BLaER1 treated with 17β-estradiol and CSF1 and Interleukin-3, amounts not matched to agents 10 nM and 100 nM (cell line): ENCODE results near the gene DRICH1.
"Not testable (repeated sequence)": the region's sequence is repeated elsewhere in the genome, so short reads cannot be mapped to it uniquely, and the experiment has no call there.

Experiments used
- H3K27ac ChIP-seq, 11 experiments: shearing (Covaris generic); formaldehyde crosslinking; 2 replicates each; pipeline ENCODE4 v1.8.1; 2022
- H3K27me3 ChIP-seq, 11 experiments: shearing (Covaris generic); formaldehyde crosslinking; 2 replicates each; pipeline ENCODE4 v1.8.1; 2022
- H3K36me3 ChIP-seq, 11 experiments: shearing (Covaris generic); formaldehyde crosslinking; 2 replicates each; pipeline ENCODE4 v1.8.1; 2022
- H3K4me1 ChIP-seq, 10 experiments: shearing (Covaris generic); formaldehyde crosslinking; 2 replicates each; pipeline ENCODE4 v1.8.1; 2022
- H3K4me2 ChIP-seq, 11 experiments: shearing (Covaris generic); formaldehyde crosslinking; 2 replicates each; pipeline ENCODE4 v1.8.1; 2022
- H3K4me3 ChIP-seq, 10 experiments: shearing (Covaris generic); formaldehyde crosslinking; 2 replicates each; pipeline ENCODE4 v1.8.1; 2022
- H3K9ac ChIP-seq, 11 experiments: shearing (Covaris generic); formaldehyde crosslinking; 2 replicates each; pipeline ENCODE4 v1.8.1; 2022
- H3K9me3 ChIP-seq, 11 experiments: shearing (Covaris generic); formaldehyde crosslinking; replicated peaks in 1 of 11; 2 replicates each; pipeline ENCODE4 v1.8.1; 2022
- H4K20me1 ChIP-seq, 11 experiments: shearing (Covaris generic); formaldehyde crosslinking; 2 replicates each; pipeline ENCODE4 v1.8.1; 2022
- Cebpa-rat ChIP-seq, 11 experiments: shearing (Covaris generic); IDR thresholded peaks; 2 replicates each; pipeline ENCODE4 v1.8.1; 2022

Gene DRICH1

GRCh38 chr22:23673826-23674690, 41.9 kb upstream of the DRICH1 start:
- Histone ChIP-seq H3K4me2 (0 out of 22 replicates have a peak overlapping the region, but pooled peaks of 1 of the 11 experiments have one; percentile 1), H3K27me3 (no peaks in the 10 kb centered on the region), H4K20me1 (peaks cover 0 to 4% (median 0%) of the 10 kb centered on the region in 11 experiments; a peak in 1 of 22 replicates), H3K27ac (peak overlapping the region in 1 of 11 experiments; percentile 10; a peak in 1 of 22 replicates), H3K9ac (no peak overlapping the region), H3K36me3 (peaks cover 7 to 29% (median 15%) of the 10 kb centered on the region in 11 experiments; a peak in 16 of 22 replicates), H3K4me1 (peaks cover 15 to 36% (median 24%) of the 10 kb centered on the region in 10 experiments), H3K4me3 (no peak overlapping the region), H3K9me3 (peaks cover 0 to 3% (median 0%) of the 10 kb centered on the region in 11 experiments; a peak in 2 of 22 replicates)
- no peak for TF ChIP-seq Cebpa-rat (IDR thresholded peaks at IDR 0.05)

GRCh38 chr22:23673050-23673620, 41.0 kb upstream of the DRICH1 start:
- Histone ChIP-seq H3K4me3 (no peak overlapping the region), H3K9ac (no peak overlapping the region), H3K27ac (no peak overlapping the region), H3K36me3 (peaks cover 5 to 29% (median 14%) of the 10 kb centered on the region in 11 experiments; a peak in 15 of 22 replicates), H3K9me3 (peaks cover 0 to 6% (median 0%) of the 10 kb centered on the region in 11 experiments; a peak in 2 of 22 replicates), H3K4me1 (peaks cover 15 to 36% (median 24%) of the 10 kb centered on the region in 10 experiments), H3K27me3 (no peaks in the 10 kb centered on the region), H3K4me2 (no peak overlapping the region), H4K20me1 (peaks cover 0 to 4% (median 0%) of the 10 kb centered on the region in 11 experiments; a peak in 1 of 22 replicates)
- TF ChIP-seq Cebpa-rat (IDR thresholded peaks at IDR 0.05): no peak

- H3K9me3 ChIP-seq, H3K9ac ChIP-seq, H4K20me1 ChIP-seq, H3K4me3 ChIP-seq, H3K27me3 ChIP-seq, H3K27ac ChIP-seq, H3K4me2 ChIP-seq: not testable (repeated sequence)
- peaks cover 15 to 36% (median 24%) of the 10 kb centered on the region in 10 experiments for H3K4me1 ChIP-seq
- H3K36me3 ChIP-seq: peaks cover 3 to 24% (median 14%) of the 10 kb centered on the region in 11 experiments; a peak in 15 of 22 replicates
These were observed 40.4 kb upstream of the DRICH1 start for GRCh38 chr22:23672307-23673049.

- Histone ChIP-seq H3K36me3 (peaks cover 3 to 21% (median 14%) of the 10 kb centered on the region in 11 experiments; a peak in 15 of 22 replicates), H3K4me1 (peaks cover 9 to 25% (median 16%) of the 10 kb centered on the region in 10 experiments)
- H3K9me3 ChIP-seq, H3K27me3 ChIP-seq, H3K27ac ChIP-seq, H3K4me2 ChIP-seq, H3K4me3 ChIP-seq, H3K9ac ChIP-seq, H4K20me1 ChIP-seq: not testable (repeated sequence)
These were observed 39.3 kb upstream of the DRICH1 start for GRCh38 chr22:23671387-23671786.

- no peak overlapping the region for H3K4me2 ChIP-seq
- peaks cover 3 to 21% (median 14%) of the 10 kb centered on the region in 11 experiments; a peak in 15 of 22 replicates for H3K36me3 ChIP-seq
- H3K27ac ChIP-seq: no peak overlapping the region
- H3K9ac ChIP-seq: no peak overlapping the region
- no peak overlapping the region for H3K4me3 ChIP-seq
- peaks cover 0 to 10% (median 0%) of the 10 kb centered on the region in 11 experiments; a peak in 3 of 22 replicates for H3K9me3 ChIP-seq
- no peak for TF ChIP-seq Cebpa-rat (IDR thresholded peaks at IDR 0.05)
- H3K27me3 ChIP-seq: no peaks in the 10 kb centered on the region
- H3K4me1 ChIP-seq: peaks cover 1 to 17% (median 9%) of the 10 kb centered on the region in 10 experiments; a peak in 19 of 20 replicates
- H4K20me1 ChIP-seq: peaks cover 0 to 4% (median 0%) of the 10 kb centered on the region in 11 experiments; a peak in 1 of 22 replicates
These were observed 38.5 kb upstream of the DRICH1 start for GRCh38 chr22:23670378-23671295.

- Histone ChIP-seq H3K9me3 (peaks cover 9 to 21% (median 14%) of the 10 kb centered on the region in 11 experiments), H3K36me3 (peaks cover 45 to 82% (median 64%) of the 10 kb centered on the region in 11 experiments), H3K4me1 (peaks cover 0 to 17% (median 2%) of the 10 kb centered on the region in 10 experiments; a peak in 9 of 20 replicates)
- not testable (repeated sequence) for H3K27ac ChIP-seq, H3K4me2 ChIP-seq, H3K4me3 ChIP-seq, H3K27me3 ChIP-seq, H3K9ac ChIP-seq, H4K20me1 ChIP-seq
These were observed 28.3 kb upstream of the DRICH1 start for GRCh38 chr22:23660381-23660780.

GRCh38 chr22:23657727-23658126, 25.6 kb upstream of the DRICH1 start:
- Histone ChIP-seq H3K4me2 (peak overlapping the region in 4 of 11 experiments; percentile 33 to 50 (median 36); a peak in 5 of 22 replicates), H3K27ac (peak overlapping the region in 2 of 11 experiments; percentile 45 to 56; a peak in 3 of 22 replicates), H3K9me3 (peaks cover 0 to 10% (median 3%) of the 10 kb centered on the region in 11 experiments; a peak in 12 of 22 replicates), H3K4me3 (no peak overlapping the region), H3K27me3 (no peaks in the 10 kb centered on the region), H4K20me1 (no peaks in the 10 kb centered on the region; a peak in 1 of 22 replicates), H3K36me3 (peaks cover 50 to 91% (median 72%) of the 10 kb centered on the region in 11 experiments), H3K4me1 (peaks cover 1 to 17% (median 5%) of the 10 kb centered on the region in 10 experiments; a peak in 15 of 20 replicates), H3K9ac (no peak overlapping the region)
- no peak for TF ChIP-seq Cebpa-rat (IDR thresholded peaks at IDR 0.05)
